ENCODE data around the gene ST7.

- TF ChIP-seq CTCF (conservative IDR thresholded peaks at IDR 0.05; ENCODE audit: low read length) (no peak), EZH2phosphoT487 (IDR thresholded peaks at IDR 0.05; ENCODE audit: borderline replicate concordance) (no peak)
These were observed 222.9 kb downstream of the ST7 start for GRCh38 chr7:117176206-117176605.
